Keratinocyte (primary cell): ENCODE results near the gene POGLUT3.

Experiments
- EZH2 ChIP-seq: IDR thresholded peaks from one replicate; pipeline ENCODE4 v1.6.1; 2012; ENCODE audit warnings: inconsistent platforms, mild to moderate bottlenecking, low read length, moderate library complexity
- TF ChIP-seq, protein P1 (sequence below), 3 experiments: IDR thresholded peaks in 1 of 3; conservative IDR thresholded peaks in 1 of 3; optimal IDR thresholded peaks in 1 of 3; 2 replicates in 2 of 3; 3 replicates in 1 of 3; pipeline versions ENCODE3 to v1.5.1; 2011; ENCODE audit warnings: low read length in 3 of 3, mild to moderate bottlenecking in 3 of 3, moderate library complexity in 2 of 3, control low read depth in 1 of 3, inconsistent platforms in 1 of 3; ENCODE audit not compliant: insufficient read depth in 2 of 3; ENCODE audit errors: extremely low read depth in 1 of 3

GRCh38 chr11:108518581-108518980 is 20.4 kb upstream of the POGLUT3 start:
- TF ChIP-seq, protein P1, sequence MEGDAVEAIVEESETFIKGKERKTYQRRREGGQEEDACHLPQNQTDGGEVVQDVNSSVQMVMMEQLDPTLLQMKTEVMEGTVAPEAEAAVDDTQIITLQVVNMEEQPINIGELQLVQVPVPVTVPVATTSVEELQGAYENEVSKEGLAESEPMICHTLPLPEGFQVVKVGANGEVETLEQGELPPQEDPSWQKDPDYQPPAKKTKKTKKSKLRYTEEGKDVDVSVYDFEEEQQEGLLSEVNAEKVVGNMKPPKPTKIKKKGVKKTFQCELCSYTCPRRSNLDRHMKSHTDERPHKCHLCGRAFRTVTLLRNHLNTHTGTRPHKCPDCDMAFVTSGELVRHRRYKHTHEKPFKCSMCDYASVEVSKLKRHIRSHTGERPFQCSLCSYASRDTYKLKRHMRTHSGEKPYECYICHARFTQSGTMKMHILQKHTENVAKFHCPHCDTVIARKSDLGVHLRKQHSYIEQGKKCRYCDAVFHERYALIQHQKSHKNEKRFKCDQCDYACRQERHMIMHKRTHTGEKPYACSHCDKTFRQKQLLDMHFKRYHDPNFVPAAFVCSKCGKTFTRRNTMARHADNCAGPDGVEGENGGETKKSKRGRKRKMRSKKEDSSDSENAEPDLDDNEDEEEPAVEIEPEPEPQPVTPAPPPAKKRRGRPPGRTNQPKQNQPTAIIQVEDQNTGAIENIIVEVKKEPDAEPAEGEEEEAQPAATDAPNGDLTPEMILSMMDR (optimal IDR thresholded peaks at IDR 0.05 in 1 of 3, IDR thresholded peaks at IDR 0.05 in 1 of 3, conservative IDR thresholded peaks at IDR 0.05 in 1 of 3; ENCODE audit: extremely low read depth in 1 of 3, insufficient read depth in 2 of 3, low read length in 3 of 3), result no peak
- no peak for TF ChIP-seq EZH2
